ENCODE results near the gene FBXL20.

Gene FBXL20

DNA sequence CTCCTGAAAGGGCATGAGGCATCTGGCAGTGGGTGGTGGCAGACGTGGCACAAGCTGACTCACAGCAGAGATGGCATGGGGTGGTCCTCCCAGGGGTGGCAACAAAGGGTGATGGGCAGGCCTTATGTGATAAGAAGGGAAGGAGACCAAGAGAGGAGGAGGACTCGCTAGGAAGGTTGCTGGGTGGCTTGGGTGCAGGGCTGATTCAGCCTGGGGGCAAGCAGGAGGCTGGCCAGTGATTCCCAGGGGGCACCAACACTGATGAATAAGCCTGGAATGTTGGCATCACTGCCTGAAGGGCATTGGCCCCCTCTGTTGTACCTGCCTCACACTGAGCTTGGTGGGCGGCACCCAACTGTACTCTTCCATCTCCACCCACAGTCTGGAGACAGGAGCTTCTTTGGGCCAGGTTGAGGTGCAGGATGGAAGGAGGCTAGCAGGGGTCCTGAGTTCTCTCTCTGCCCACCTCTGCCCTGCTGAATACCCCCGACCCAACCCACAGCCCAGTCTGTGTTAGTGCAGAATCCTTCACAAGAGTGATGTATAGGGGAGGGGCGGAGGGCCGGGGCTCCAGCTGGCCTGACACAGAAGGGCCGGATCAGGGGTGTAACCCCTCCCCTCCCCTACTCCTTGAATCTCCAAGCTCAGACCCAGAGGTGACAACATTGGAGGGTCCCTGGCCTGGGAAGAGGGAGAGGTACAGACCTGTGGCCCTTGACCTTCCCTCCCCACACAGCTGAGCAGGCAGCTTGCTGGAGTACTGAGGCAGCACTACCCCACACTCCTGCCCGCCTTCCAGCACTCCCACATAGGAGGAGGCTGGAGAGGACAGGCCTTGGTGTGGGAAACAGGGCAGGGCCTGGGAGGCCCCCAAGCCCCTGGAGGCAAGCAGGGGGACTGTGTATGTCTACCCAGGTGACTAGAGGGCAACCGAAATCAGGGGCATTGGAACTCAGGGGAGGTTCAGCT, 178.3 kb downstream of the FBXL20 start:
- TF ChIP-seq, protein P1, sequence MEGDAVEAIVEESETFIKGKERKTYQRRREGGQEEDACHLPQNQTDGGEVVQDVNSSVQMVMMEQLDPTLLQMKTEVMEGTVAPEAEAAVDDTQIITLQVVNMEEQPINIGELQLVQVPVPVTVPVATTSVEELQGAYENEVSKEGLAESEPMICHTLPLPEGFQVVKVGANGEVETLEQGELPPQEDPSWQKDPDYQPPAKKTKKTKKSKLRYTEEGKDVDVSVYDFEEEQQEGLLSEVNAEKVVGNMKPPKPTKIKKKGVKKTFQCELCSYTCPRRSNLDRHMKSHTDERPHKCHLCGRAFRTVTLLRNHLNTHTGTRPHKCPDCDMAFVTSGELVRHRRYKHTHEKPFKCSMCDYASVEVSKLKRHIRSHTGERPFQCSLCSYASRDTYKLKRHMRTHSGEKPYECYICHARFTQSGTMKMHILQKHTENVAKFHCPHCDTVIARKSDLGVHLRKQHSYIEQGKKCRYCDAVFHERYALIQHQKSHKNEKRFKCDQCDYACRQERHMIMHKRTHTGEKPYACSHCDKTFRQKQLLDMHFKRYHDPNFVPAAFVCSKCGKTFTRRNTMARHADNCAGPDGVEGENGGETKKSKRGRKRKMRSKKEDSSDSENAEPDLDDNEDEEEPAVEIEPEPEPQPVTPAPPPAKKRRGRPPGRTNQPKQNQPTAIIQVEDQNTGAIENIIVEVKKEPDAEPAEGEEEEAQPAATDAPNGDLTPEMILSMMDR (conservative IDR thresholded peaks at IDR 0.05), result no peak
- no peak overlapping the region for H3K27ac ChIP-seq

DNA sequence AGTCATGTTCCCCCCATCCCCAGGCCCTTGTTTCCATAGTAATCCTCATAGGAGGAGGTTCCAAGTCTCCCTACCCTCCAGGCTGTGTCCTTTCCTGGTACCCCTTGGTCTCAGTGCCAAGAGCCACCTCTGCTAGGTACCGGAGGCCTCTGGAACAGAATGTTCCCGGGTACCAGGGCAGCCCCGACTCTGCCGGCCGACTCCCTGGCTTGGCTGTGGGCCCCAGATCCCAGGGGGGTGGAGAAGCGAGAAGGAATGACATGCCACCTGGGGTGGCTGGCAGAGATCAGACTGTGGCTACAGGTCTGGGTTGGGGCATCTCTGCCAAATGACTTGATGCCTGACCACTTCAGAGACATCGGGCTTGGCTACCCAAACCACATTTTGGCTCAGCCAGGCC, 179.3 kb downstream of the FBXL20 start:
- TF ChIP-seq, protein P1 (conservative IDR thresholded peaks at IDR 0.05), result no peak
- H3K27ac ChIP-seq, result no peak overlapping the region

DNA sequence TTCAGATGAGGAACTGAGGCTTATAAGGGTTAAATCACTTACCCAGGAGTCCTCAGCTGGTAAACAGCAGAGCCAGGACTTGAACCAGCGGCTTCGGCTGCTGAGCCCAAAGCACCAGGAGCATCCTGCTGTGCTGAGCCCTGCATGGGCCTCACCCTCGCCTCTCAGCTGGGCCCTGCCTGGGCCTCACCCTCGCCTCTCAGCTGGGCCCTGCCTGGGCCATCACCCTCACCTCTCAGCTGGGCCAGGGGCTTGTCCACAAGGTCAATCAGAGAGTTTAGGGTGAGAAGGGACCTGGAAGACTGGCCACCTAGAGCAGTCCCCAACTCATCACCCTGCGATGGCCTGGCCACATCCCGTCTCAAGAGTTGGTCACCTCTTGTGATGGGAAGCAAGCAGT, 179.9 kb downstream of the FBXL20 start:
- TF ChIP-seq, protein P1 (conservative IDR thresholded peaks at IDR 0.05), result no peak
- no peak overlapping the region for H3K27ac ChIP-seq

DNA sequence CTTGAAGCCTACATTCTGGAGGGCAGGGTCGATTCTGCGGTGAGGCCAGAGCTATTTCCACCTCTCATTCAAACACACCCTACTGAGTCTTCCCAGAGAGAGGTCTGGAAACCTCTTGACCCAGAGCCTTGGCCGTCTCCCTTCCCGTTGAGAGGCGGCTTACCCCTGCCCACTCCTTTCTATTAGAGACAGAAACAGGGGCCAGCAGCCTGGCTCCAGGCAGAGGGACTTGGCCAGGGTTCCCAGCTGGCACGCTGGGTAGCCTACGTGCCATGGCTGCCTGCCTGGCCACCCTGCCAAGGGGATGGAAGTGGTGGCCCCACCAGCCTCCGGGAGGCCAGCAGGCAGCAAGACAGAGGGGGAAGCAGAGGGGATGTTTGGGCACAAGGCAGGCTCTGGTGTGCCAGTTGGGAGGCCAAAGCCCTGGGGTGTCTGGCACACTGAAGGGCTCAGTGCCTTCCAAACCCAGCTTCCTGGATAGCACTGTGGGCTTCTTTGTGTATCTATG, 181.7 kb downstream of the FBXL20 start:
- H3K27ac ChIP-seq, result no peak overlapping the region
- TF ChIP-seq, protein P1 (conservative IDR thresholded peaks at IDR 0.05), result no peak

DNA sequence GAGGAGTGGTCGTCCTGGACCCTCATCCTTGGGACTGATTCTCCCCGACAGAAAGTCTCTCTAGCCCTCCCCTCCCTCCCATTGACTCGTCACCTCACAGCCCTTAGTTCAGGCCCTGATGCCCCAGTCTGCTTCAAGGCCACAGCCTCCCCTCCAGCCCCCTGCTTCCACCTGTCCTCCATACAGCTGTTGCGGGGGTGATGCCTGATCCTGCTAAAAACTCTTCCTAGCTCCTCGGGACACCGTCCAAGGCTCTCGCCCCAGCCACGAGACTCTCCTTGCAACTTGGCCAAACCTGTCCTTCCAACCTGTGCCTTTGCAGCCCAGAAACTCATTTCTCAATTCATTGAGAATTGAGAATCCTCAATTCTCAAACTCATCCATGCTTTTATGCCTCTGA, 182.5 kb downstream of the FBXL20 start:
- no peak overlapping the region for H3K27ac ChIP-seq
- TF ChIP-seq, protein P1 (conservative IDR thresholded peaks at IDR 0.05), result no peak

DNA sequence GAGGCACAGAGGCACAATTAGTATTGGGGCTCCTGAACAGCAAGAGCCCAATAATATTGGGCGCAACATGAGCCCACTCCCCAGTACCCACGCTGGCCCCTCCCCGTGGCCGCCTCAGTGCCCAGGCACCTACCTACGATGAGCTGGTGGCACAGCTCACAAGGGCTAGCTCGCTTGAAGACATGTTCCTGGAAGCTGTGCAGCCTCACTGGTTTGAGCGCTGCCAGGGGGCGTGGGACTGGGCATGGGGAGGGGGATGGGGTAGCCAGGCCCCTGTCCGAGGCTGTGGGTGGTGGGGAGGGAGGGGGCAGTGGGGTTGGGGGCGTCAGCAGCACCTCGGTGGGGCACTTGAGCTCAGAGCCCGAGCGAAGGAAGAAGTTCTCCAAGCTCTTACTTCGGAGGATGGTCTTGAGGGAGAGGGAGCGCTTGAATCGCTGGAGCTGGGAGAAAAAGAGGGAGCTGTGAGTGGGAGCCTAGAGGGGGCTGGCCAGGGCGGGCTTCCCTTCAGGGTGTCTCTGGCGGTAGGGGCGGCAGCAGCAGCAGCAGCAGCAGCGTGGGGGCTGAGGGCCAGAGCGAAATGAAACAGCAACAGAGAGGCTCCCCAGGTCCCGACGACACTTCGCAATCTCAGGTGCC, 183.6 kb downstream of the FBXL20 start:
- TF ChIP-seq, protein P1 (conservative IDR thresholded peaks at IDR 0.05), result no peak
- H3K27ac ChIP-seq, result no peak overlapping the region

DNA sequence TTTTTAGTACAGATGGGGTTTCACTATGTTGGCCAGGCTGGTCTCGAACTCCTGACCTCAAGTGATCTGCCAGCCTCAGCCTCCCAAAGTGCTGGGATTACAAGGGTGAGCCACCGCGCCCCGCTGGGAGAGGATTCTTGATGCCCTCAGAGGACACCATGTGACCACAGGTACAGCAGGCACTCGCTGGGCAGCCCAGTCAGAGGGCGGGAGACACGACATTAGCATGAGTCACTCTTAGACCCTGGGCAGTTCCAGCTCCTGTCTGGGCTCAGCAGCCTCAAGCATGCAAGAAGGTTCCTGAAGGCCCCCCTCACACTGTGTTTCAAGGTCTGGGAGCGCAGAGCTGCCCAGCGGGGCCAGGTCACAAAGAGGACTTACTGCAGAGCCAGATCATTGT, 187.6 kb downstream of the FBXL20 start:
- no peak overlapping the region for H3K27ac ChIP-seq
- TF ChIP-seq, protein P1 (conservative IDR thresholded peaks at IDR 0.05), result no peak
